ENCODE results near the gene SERINC4.
"Not testable (repeated sequence)": the region's sequence is repeated elsewhere in the genome, so short reads cannot be mapped to it uniquely, and the experiment has no call there.

The SERINC4 gene

DNA sequence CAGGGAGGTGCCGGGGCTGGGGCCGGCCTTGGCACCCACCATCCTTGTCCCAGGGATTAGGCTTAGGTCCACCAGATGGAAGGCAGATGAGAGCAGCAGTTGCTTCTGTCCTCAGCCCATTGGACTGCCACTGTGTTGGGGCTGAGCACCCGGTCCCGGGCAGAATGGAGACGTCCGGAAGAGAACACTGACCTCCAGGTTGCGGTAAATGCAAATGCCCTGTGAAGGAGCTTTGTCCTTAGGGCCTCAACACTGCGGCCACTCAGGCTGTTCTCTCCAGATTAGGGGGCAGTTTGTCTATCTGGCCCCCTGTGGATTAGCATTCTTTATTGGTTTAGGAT, at the start of gene SERINC4:
SERINC4 (minus strand) TSS at position 276 of the 341 bp plus-strand sequence; CDS start at position 42, 234 bp downstream.
- peak within 1 kb of the TSS; percentile 92 for H3K4me3 ChIP-seq (ENCODE audit: low read depth, low read length)
- TF ChIP-seq, protein P1, sequence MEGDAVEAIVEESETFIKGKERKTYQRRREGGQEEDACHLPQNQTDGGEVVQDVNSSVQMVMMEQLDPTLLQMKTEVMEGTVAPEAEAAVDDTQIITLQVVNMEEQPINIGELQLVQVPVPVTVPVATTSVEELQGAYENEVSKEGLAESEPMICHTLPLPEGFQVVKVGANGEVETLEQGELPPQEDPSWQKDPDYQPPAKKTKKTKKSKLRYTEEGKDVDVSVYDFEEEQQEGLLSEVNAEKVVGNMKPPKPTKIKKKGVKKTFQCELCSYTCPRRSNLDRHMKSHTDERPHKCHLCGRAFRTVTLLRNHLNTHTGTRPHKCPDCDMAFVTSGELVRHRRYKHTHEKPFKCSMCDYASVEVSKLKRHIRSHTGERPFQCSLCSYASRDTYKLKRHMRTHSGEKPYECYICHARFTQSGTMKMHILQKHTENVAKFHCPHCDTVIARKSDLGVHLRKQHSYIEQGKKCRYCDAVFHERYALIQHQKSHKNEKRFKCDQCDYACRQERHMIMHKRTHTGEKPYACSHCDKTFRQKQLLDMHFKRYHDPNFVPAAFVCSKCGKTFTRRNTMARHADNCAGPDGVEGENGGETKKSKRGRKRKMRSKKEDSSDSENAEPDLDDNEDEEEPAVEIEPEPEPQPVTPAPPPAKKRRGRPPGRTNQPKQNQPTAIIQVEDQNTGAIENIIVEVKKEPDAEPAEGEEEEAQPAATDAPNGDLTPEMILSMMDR (IDR thresholded peaks at IDR 0.05; ENCODE audit: low read depth, low read length): no peak

GRCh38 chr15:43845421-43845820, 45.4 kb upstream of the SERINC4 start:
- TF ChIP-seq, protein P1 (IDR thresholded peaks at IDR 0.05; ENCODE audit: low read depth, low read length): no peak
- no peak overlapping the region for H3K4me3 ChIP-seq (ENCODE audit: low read depth, low read length)

GRCh38 chr15:43832485-43832884, 32.5 kb upstream of the SERINC4 start:
- H3K4me3 ChIP-seq (ENCODE audit: low read depth, low read length): not testable (repeated sequence)

DNA sequence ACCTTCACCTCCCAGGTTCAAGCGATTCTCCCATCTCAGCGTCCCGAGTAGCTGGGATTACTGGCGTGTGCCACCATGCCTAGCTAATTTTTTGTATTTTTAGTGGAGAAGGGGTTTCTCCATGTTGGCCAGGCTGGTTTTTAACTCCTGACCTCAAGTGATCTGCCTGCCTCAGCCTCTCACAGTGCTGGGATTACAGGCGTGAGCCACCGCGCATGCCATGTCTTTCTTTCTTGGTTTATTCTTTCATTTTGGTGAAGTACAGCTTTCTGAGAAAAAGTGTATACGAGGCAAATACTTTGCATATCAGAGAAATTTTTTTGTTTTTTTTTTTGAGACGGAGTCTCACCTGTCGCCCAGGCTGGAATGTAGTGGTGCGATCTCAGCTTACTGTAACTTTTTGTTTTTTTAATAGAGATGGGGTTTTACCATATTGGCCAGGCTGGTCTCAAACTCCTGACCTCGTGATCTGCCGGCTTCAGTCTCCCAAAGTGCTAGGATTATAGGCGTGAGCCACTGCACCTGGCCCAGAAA, 31.6 kb upstream of the SERINC4 start:
- H3K4me3 ChIP-seq (ENCODE audit: low read depth, low read length): not testable (repeated sequence)

DNA sequence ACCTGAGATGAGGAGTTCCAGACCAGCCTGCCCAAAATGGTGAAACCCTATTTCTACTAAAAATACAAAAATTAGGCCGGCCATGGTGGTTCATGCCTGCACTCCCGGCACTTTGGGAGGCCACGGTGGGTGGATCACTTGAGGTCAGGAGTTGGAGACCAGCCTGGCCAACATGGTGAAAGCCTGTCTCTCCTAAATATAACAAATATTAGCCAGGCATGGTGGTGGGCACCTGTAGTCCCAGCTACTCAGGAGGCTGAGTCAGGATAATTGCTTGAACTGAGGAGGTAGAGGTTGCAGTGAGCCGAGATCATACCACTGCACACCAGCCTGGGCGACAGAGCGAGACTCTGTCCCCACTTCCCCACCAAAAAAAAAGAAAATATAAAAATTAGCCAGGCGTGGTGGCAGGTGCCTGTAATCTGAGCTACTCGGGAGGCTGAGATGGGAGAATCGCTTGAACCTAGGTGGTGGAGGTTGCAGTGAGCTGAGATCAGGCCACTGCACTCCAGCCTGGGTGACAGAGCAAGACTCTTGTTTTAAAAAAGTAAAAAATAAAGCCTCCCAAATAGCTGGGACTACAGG, 30.8 kb upstream of the SERINC4 start:
- H3K4me3 ChIP-seq (ENCODE audit: low read depth, low read length): not testable (repeated sequence)

DNA sequence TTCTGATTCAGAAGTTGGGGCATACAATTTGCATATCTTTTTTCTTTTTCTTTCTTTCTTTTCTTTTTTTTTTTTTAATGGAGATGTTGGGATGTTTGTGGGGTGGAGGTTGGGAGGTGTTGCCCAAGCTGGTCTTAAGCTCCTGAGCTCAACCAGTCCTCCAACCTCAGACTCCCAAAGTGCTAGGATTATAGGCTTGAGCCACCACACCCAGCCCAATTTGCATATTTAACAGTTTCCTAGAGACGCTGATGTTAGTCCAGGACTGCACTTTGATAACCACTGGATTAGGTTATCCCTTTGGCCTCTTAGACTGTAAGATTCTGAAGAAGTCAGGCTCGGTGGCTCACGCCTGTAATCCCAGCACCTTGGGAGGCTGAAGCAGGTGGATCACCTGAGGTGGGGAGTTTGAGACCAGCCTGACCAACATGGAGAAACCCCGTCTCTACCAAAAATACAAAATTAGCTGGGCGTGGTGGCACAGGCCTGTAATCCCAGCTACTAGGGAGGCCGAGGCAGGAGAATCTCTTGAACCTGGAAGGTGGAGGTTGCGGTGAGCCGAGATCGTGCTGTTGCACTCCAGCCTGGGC, 30.0 kb upstream of the SERINC4 start:
- H3K4me3 ChIP-seq (ENCODE audit: low read depth, low read length): not testable (repeated sequence)

GRCh38 chr15:43828061-43828657, 28.1 kb upstream of the SERINC4 start:
- peak overlapping the region; percentile 73 for H3K4me3 ChIP-seq (ENCODE audit: low read depth, low read length)
- TF ChIP-seq, protein P1 (IDR thresholded peaks at IDR 0.05; ENCODE audit: low read depth, low read length): no peak

GRCh38 chr15:43826508-43827341, 26.7 kb upstream of the SERINC4 start, which contains the start of gene WDR76:
TSS of gene WDR76 (plus strand) at chr15:43827002. CDS start at chr15:43827033, 31 bp downstream.
- TF ChIP-seq, protein P1 (IDR thresholded peaks at IDR 0.05; ENCODE audit: low read depth, low read length): no peak
- peak within 1 kb of the TSS; percentile 73 for H3K4me3 ChIP-seq (ENCODE audit: low read depth, low read length)

DNA sequence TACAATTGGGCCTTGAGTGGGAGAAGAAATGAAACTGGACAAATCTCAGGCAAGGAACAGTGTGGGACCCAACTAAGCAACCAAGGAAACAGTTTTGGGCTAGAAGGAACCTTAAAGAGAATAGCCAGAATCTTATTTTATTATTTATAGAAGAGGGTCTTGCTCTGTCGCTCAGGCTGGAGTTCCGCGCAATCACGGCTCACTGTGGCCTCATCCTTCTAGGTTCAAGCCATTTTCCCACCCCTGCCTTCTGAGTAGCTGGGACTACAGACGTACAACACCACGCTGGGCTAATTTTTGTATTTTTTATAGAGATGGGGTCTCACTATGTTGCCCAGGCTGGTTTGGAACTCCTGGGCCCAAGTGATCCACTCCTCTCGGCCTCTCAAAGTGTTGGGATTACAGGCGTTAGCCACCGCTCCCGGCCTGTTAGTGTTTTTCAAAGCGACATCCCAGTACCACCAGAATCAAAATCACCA, 26.0 kb upstream of the SERINC4 start:
- TF ChIP-seq, protein P1 (IDR thresholded peaks at IDR 0.05; ENCODE audit: low read depth, low read length): no peak
- peak overlapping the region; percentile 73 for H3K4me3 ChIP-seq (ENCODE audit: low read depth, low read length)

DNA sequence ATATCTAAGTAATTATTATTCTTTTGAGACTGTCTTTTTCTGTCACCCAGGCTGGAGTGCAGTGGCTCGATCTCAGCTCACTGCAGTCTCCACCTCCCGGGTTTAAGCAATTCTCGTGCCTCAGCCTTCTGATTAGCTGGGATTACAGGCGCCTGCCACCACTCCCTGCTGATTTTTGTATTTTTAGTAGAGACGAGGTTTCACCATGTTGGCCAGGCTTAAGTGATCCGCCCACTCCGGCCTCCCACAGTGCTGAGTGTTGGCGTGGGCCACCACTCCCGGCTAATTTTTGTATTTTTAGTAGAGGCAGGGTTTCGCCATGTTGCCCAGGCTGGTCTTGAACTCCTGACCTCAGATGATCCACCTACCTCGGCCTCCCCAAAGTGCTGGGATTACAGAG, 25.3 kb upstream of the SERINC4 start:
- H3K4me3 ChIP-seq (ENCODE audit: low read depth, low read length): not testable (repeated sequence)

Data from WI38 (cell line).